ENCODE results near the gene ARMC7.
A peak's percentile ranks its signal among the peaks of the same experiment; 100 is the strongest.
"Not testable (repeated sequence)": the region's sequence is repeated elsewhere in the genome, so short reads cannot be mapped to it uniquely, and the experiment has no call there.

ARMC7 gene

GRCh38 chr17:75064460-75064859 lies 45.3 kb upstream of the ARMC7 start:
- no peak overlapping the region for H3K4me3 ChIP-seq (ENCODE audit: low read length)
- DNase-seq (ENCODE audit: low read depth): no peak
- TF ChIP-seq CTCF (conservative IDR thresholded peaks at IDR 0.05; ENCODE audit: low read depth, low read length): no peak

- H3K4me3 ChIP-seq (ENCODE audit: low read length): no peak overlapping the region
- peak; percentile 6 for TF ChIP-seq CTCF (conservative IDR thresholded peaks at IDR 0.05; ENCODE audit: low read depth, low read length)
- DNase-seq (ENCODE audit: low read depth): no peak
Observed at GRCh38 chr17:75064867-75065561, 44.8 kb upstream of the ARMC7 start.

GRCh38 chr17:75065562-75066151 lies 44.1 kb upstream of the ARMC7 start:
- TF ChIP-seq CTCF (conservative IDR thresholded peaks at IDR 0.05; ENCODE audit: low read depth, low read length): no peak
- no peak overlapping the region for H3K4me3 ChIP-seq (ENCODE audit: low read length)
- no peak for DNase-seq (ENCODE audit: low read depth)

GRCh38 chr17:75067856-75068255 lies 41.9 kb upstream of the ARMC7 start:
- DNase-seq (ENCODE audit: low read depth): no peak
- no peak for TF ChIP-seq CTCF (conservative IDR thresholded peaks at IDR 0.05; ENCODE audit: low read depth, low read length)
- H3K4me3 ChIP-seq (ENCODE audit: low read length): no peak overlapping the region

- DNase-seq (ENCODE audit: low read depth): no peak
- no peak overlapping the region for H3K4me3 ChIP-seq (ENCODE audit: low read length)
- TF ChIP-seq CTCF (conservative IDR thresholded peaks at IDR 0.05; ENCODE audit: low read depth, low read length): no peak
Observed at GRCh38 chr17:75068750-75069149, 41.0 kb upstream of the ARMC7 start.

- no peak overlapping the region for H3K4me3 ChIP-seq (ENCODE audit: low read length)
- no peak for DNase-seq (ENCODE audit: low read depth)
- peak; percentile 55 for TF ChIP-seq CTCF (conservative IDR thresholded peaks at IDR 0.05; ENCODE audit: low read depth, low read length)
Observed at GRCh38 chr17:75069783-75070182, 40.0 kb upstream of the ARMC7 start.

- not testable (repeated sequence) for DNase-seq (ENCODE audit: low read depth); H3K4me3 ChIP-seq (ENCODE audit: low read length)
Observed at GRCh38 chr17:75071478-75072271, 38.1 kb upstream of the ARMC7 start.

- DNase-seq (ENCODE audit: low read depth); H3K4me3 ChIP-seq (ENCODE audit: low read length): not testable (repeated sequence)
Observed at GRCh38 chr17:75072909-75073308, 36.9 kb upstream of the ARMC7 start.

All from retinal pigment epithelial cell (primary cell).